Osteoblast (primary cell): ENCODE data around the gene NCAM1. TPM values are rescaled to one million over a fixed set of nuclear protein-coding genes. Genes with fewer than 3 reads are reported as not detected.
"Not testable (repeated sequence)": the region's sequence is repeated elsewhere in the genome, so short reads cannot be mapped to it uniquely, and the experiment has no call there.

Source experiments
- DNase-seq: peaks from one replicate; pipeline ENCODE4 v3.0.0; 2011; ENCODE audit warnings: low spot score, mixed read lengths; ENCODE audit not compliant: insufficient read length; ENCODE audit errors: missing footprints
- H2AFZ ChIP-seq: 2 replicates; pipeline ENCODE4 v1.6.0; 2011; ENCODE audit warnings: mild to moderate bottlenecking, low read length
- H3K27ac ChIP-seq: 2 replicates; pipeline ENCODE4 v1.5.1; 2011; ENCODE audit warnings: mild to moderate bottlenecking, low read depth, low read length, moderate library complexity
- H3K27me3 ChIP-seq: 2 replicates; pipeline ENCODE4 v1.6.0; 2012; ENCODE audit warnings: mild to moderate bottlenecking, control low read depth, inconsistent platforms, low read length, moderate library complexity; ENCODE audit not compliant: insufficient read depth
- H3K36me3 ChIP-seq: 2 replicates; pipeline ENCODE4 v1.5.1; 2011; ENCODE audit warnings: mild to moderate bottlenecking, low read length, control low read depth, moderate library complexity; ENCODE audit not compliant: insufficient read depth
- H3K4me1 ChIP-seq: 2 replicates; pipeline ENCODE4 v1.5.1; 2011; ENCODE audit warnings: mild to moderate bottlenecking, low read length, control low read depth, moderate library complexity; ENCODE audit not compliant: insufficient read depth
- H3K4me2 ChIP-seq: 2 replicates; pipeline ENCODE4 v1.6.0; 2011; ENCODE audit warnings: mild to moderate bottlenecking, low read length; ENCODE audit not compliant: insufficient read depth
- H3K4me3 ChIP-seq: fragments of 200-600 bp; sonication (generic); 3 replicates; pipeline ENCODE4 v1.5.1; 2012; ENCODE audit warnings: mild to moderate bottlenecking, low read length, inconsistent platforms; ENCODE audit not compliant: insufficient read depth
- H3K79me2 ChIP-seq: 2 replicates; pipeline ENCODE4 v1.6.0; 2012; ENCODE audit warnings: mild to moderate bottlenecking, low read length, control low read depth, inconsistent platforms; ENCODE audit not compliant: insufficient read depth
- H3K9me3 ChIP-seq: 2 replicates; pipeline ENCODE4 v1.5.1; 2011; ENCODE audit warnings: low read depth, low read length, control low read depth
- H4K20me1 ChIP-seq: 2 replicates; pipeline ENCODE4 v1.6.0; 2012; ENCODE audit warnings: mild to moderate bottlenecking, low read length, control low read depth; ENCODE audit not compliant: insufficient read depth
- total RNA-seq: library from RNA; depleted of rRNA; stranded (reverse); fragments of >200 nt; gene quantifications from 2 replicates; pipeline ENCODE4 v1.2.3, GENCODE V29; 2012
- TF ChIP-seq, protein P1 (sequence below): IDR thresholded peaks from 2 replicates; pipeline ENCODE4 v1.5.1; 2011; ENCODE audit warnings: mild to moderate bottlenecking, low read depth, low read length, moderate library complexity; ENCODE audit errors: extremely low read depth

Gene NCAM1
- total RNA-seq, 1 donor, result 2.2 TPM

DNA sequence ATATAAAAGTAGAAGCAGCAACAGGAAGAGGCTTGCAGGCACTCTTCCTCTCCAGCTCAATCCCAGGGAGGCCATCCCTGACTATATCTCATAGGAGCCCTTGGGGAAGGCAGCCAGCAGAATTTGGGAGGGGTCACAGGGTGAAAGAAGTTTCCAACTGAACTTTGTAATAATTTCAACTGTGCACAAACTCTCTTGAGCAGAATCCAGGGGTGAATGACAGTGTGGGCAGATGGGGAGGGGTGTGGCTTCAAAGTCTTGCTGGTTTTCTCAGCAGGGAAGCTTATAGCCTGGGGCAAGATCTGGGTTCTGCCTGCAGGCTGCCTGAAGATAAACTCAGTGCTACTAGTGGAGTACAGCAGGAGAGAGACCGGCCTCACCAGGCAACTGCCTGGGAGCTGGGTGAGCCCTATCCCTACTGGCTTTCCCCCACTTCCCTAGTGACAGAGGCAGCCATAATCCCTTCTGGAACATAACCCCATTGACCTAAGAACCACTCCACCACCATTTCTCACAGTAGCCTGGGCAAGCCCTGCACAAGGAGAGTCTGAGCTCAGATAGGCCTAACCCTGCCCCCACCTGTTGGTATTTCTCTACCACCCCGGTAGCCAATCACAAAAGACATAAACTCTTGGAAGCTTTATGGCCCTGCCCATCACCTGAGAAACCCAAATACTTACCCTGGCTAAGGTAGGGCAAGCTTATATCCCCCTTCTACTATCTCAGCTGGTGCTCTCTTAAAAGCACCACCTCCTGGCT is 335.4 kb downstream of the NCAM1 start:
- Histone ChIP-seq H3K4me1 (no peaks in the 10 kb centered on the region), H3K4me3 (no peak overlapping the region), H4K20me1 (no peaks in the 10 kb centered on the region), H3K27ac (no peak overlapping the region), H2AFZ (no peak overlapping the region), H3K79me2 (no peaks in the 10 kb centered on the region), H3K4me2 (no peak overlapping the region), H3K36me3 (no peaks in the 10 kb centered on the region), H3K27me3 (peaks cover 29% of the 10 kb centered on the region), H3K9me3 (no peaks in the 10 kb centered on the region)
- no peak for DNase-seq
- TF ChIP-seq, protein P1, sequence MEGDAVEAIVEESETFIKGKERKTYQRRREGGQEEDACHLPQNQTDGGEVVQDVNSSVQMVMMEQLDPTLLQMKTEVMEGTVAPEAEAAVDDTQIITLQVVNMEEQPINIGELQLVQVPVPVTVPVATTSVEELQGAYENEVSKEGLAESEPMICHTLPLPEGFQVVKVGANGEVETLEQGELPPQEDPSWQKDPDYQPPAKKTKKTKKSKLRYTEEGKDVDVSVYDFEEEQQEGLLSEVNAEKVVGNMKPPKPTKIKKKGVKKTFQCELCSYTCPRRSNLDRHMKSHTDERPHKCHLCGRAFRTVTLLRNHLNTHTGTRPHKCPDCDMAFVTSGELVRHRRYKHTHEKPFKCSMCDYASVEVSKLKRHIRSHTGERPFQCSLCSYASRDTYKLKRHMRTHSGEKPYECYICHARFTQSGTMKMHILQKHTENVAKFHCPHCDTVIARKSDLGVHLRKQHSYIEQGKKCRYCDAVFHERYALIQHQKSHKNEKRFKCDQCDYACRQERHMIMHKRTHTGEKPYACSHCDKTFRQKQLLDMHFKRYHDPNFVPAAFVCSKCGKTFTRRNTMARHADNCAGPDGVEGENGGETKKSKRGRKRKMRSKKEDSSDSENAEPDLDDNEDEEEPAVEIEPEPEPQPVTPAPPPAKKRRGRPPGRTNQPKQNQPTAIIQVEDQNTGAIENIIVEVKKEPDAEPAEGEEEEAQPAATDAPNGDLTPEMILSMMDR, result no peak

DNA sequence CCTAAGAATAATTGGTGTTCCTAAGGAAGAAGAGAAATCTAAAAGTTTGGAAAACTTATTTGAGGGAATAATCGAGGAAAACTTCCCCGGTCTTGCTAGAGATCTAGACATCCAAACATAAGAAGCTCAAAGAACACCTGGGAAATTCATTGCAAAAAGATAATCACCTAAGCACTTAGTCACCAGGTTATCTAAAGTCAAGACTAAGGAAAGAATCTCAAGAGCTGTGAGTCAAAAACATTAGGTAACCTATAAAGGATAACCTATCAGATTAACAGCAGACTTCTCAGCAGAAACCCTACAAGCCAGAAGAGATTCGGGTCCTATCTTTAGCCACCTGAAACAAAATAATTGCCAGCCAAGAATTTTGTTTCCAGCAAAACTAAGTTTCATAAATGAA is 337.3 kb downstream of the NCAM1 start:
- H3K79me2 ChIP-seq, H3K27ac ChIP-seq, H2AFZ ChIP-seq, H3K4me1 ChIP-seq, H3K4me2 ChIP-seq, H3K36me3 ChIP-seq, H4K20me1 ChIP-seq, H3K9me3 ChIP-seq, DNase-seq, H3K4me3 ChIP-seq: not testable (repeated sequence)
- H3K27me3 ChIP-seq, result peaks cover 24% of the 10 kb centered on the region

DNA sequence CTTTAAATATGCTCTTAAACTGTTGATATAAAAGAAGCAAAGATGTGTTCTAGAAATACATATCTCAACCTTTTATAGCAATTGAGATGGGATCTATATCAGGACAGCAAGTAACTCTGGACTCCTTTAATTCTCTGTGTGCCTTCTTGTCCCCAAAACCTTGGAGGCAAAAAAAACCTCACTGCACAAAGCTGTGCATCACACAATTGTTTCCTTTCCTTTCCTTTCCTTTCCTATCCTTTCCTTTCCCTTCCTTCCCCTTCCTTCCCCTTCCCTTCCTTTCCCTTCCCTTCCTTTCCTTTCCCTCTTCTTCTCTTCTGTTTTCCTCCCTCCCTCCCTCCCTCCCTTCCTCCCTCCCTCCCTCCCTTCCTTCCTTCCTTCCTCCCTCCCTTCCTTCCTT is 343.7 kb downstream of the NCAM1 start:
- Histone ChIP-seq H3K27me3 (peaks cover 8% of the 10 kb centered on the region), H3K9me3 (no peaks in the 10 kb centered on the region), H3K4me3 (no peak overlapping the region), H3K36me3 (no peaks in the 10 kb centered on the region), H3K4me1 (no peaks in the 10 kb centered on the region), H2AFZ (no peak overlapping the region), H3K4me2 (no peak overlapping the region), H4K20me1 (no peaks in the 10 kb centered on the region), H3K79me2 (no peaks in the 10 kb centered on the region), H3K27ac (no peak overlapping the region)
- DNase-seq, result no peak
- TF ChIP-seq, protein P1, result no peak

DNA sequence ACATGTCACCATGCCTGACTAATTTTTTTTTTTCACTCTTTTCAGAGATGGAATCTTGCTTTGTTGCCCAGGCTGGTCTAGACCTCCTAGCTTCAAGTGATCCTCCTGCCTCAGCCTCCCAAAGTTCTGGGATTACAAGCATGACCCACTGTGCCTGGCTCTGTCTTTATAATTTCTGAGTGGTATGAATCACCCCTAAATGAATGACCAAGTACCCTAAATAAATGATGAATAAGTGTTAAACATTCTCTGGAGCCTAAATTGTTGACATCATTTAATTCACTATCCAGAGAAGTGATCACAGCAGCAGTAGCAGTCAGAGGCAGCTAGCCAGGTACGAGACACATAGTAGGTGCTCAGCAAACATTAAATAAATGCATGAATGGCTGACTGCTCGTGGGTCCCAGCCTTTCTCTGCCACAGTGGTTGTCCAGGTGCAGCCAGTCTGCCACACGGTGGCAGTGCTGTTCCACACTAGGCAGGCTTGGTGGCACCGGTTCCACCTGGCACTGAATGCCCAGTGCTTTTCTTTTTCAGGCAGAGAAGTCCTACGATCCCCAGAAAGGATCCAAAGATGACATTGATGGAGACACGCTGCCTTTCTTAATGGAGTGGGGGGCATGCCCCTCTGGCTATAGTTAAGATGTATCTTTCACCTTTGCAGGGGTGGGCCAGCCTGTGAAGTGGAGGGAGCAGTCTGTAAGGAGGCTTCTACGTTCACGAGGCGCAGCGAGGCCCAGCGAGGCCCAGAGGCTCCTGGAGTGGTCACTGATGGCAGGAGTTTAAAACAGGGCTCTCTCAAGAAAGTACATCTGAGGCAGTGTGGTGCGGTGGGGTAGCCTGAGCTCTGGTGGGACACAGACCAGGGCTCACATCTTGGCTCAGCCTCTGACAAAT is 344.5 kb downstream of the NCAM1 start:
- no peaks in the 10 kb centered on the region for H3K4me1 ChIP-seq
- peak; percentile 86 for DNase-seq
- TF ChIP-seq, protein P1, result peak; percentile 97
- H3K4me2 ChIP-seq, result no peak overlapping the region
- H3K27me3 ChIP-seq, result peaks cover 4% of the 10 kb centered on the region
- H3K9me3 ChIP-seq, result no peaks in the 10 kb centered on the region
- no peaks in the 10 kb centered on the region for H3K36me3 ChIP-seq
- no peaks in the 10 kb centered on the region for H3K79me2 ChIP-seq
- no peaks in the 10 kb centered on the region for H4K20me1 ChIP-seq
- H3K27ac ChIP-seq, result no peak overlapping the region
- H3K4me3 ChIP-seq, result no peak overlapping the region
- no peak overlapping the region for H2AFZ ChIP-seq
